GM13976 (cell line): Measurements from ENCODE around the gene PTPRK.

ENCODE experiments used
- DNase-seq: peaks from one replicate; pipeline ENCODE4 v3.0.0; 2012; ENCODE audit warnings: low spot score
- in situ Hi-C: fragments of 300-500 bp; cut with MboI; formaldehyde crosslinking; loops from one replicate; pipeline ENCODE4 v1.12.0; 2022; ENCODE audit warnings: low sequenced_read_pairs, mixed read lengths, inconsistent platforms; ENCODE audit not compliant: unreplicated experiment
- TF ChIP-seq, protein P1 (sequence below): IDR thresholded peaks from 2 replicates; pipeline ENCODE4 v1.5.1; 2012; ENCODE audit warnings: borderline replicate concordance, mild to moderate bottlenecking; ENCODE audit not compliant: insufficient read depth; ENCODE audit errors: extremely low read depth, missing control alignments, control extremely low read depth

Gene PTPRK

DNA sequence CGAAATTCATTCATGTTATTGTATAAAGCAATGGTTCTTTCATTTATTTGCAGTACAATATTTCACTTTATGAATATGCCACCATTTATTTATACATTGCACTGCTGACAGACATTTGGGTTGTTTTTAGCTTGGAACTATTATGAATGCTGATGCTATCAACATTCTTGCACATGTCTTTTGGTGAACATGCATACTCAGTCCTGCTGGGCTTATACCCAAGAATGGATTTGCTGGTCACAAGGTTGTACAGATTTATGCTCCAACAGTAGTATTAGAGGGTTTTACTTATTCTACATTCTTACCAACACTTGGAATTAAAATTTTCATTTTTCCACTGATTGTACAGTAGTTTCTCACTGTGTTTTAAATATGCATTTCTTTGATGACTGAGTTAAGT is 126.2 kb downstream of the PTPRK start:
- no peak for DNase-seq
- in situ Hi-C loops: no loop called here
- TF ChIP-seq, protein P1, sequence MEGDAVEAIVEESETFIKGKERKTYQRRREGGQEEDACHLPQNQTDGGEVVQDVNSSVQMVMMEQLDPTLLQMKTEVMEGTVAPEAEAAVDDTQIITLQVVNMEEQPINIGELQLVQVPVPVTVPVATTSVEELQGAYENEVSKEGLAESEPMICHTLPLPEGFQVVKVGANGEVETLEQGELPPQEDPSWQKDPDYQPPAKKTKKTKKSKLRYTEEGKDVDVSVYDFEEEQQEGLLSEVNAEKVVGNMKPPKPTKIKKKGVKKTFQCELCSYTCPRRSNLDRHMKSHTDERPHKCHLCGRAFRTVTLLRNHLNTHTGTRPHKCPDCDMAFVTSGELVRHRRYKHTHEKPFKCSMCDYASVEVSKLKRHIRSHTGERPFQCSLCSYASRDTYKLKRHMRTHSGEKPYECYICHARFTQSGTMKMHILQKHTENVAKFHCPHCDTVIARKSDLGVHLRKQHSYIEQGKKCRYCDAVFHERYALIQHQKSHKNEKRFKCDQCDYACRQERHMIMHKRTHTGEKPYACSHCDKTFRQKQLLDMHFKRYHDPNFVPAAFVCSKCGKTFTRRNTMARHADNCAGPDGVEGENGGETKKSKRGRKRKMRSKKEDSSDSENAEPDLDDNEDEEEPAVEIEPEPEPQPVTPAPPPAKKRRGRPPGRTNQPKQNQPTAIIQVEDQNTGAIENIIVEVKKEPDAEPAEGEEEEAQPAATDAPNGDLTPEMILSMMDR: no peak

DNA sequence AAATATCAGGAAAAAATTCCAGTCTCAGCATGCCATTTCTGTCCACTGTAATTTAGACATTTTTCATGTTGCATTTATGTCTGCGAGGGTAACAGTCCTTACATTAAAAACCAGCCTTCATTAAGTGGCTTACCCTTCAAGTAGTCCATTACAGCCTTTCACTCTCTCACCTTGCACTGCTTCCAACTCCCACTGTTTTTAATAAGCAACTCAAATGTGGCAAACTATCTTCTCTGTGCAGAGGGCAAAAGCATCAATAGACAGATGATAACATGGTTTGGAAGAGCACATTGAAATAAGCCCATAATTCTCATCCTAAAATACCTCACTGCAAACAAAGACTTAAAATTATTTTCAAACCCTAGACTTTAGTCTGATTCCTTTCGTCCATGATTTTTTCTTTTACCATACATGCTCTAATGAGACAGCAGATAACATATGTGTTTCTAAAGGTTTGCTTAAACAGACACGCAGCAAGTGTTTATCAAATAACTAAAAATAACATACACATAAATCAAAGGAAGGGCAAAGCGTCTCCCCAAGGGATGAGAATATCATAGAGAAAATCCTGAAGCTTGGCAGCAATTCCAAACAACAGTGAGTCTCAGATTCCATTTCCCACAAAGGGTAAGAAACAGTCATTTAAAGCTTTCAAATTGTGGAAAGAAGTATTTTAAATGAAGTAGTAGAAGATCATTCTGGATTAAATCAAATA is 130.4 kb downstream of the PTPRK start:
- no peak for DNase-seq
- in situ Hi-C loops: no loop called here
- TF ChIP-seq, protein P1: no peak

DNA sequence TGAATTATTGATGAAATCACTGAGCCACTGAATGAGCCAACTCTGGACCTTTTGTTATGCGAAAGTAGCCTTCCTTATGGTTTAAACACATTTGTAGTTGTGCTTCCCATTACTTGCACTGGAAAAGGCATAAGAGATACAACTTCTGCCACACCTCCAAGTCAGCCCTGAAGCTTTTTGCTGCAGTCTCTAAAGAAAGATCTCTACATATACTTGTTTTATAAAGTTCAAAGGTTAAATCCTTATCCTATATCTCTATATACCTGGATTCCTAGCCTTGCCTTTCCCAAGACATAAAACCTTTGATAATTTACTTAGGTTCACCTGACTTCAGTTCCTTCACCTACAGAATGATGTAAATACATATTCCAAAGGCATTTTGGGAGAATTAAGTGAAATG is 132.0 kb downstream of the PTPRK start:
- in situ Hi-C loops: no loop called here
- DNase-seq: no peak
- TF ChIP-seq, protein P1: no peak

DNA sequence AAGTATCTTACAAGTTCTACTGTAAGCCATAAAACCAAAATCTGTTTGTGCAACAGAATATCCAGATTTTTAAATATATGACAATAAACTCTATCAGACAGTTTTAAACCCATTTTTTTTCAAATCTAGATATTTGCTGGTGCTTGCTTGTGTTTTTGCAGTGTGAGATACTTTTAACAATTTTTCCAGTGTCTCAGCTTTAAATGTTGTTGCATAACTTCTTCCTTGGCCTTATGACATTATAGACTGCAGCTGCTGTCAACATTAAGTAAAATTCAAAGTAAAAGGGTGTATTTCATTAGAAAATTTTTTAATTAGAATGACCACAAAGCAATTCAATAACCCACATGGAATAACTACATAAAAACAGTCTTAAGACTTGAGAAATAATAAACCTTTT is 139.5 kb downstream of the PTPRK start:
- in situ Hi-C loops: no loop called here
- DNase-seq: no peak
- TF ChIP-seq, protein P1: no peak

DNA sequence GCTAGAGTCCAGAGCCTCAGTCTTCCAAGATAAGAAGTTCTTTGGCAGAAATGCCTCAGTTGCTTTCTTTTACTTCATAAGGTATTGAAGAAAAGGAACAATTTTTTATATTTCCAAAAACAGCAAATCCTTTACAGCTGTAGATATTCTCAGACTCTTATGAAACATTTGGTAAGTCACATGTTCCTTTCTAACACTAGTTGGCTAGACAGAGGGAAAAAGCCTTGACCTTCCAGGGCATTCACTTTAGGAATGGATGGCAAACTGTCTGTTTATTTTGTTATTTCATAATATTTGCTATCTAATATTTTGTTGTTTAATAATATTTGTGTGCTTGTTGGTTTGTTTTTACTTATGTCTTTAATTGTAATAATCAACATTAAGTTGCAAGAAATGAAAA is 140.8 kb downstream of the PTPRK start:
- DNase-seq: no peak
- TF ChIP-seq, protein P1: no peak
- in situ Hi-C loops: no loop called here

DNA sequence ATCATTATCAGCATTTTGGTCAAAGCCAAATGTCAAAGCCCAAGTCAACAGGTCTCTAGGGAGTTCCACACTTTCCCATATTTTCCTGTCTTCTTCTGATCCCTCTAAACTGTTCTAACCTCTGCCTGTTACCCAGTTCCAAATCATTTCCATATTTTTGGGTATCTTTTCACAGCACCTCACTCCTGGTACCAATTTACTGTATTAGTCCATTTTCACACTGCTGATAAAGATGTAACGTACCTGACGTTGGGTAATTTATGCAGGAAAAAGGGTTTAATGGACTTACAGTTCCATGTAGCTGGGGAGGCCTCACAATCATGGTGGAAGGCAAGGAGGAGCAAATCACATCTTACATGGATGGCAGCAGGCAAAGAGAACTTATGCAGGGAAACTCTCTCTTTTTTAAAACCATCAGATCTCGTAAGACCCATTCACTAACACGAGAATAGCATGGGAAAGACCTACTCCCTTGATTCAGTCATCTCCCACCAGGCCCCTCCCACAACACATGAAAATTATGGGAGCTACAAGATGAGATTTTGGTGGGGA is 143.4 kb downstream of the PTPRK start:
- in situ Hi-C loops: no loop called here
- TF ChIP-seq, protein P1: no peak
- no peak for DNase-seq
